GM18867 (cell line): ENCODE measurements around the gene NSD1.
"Not testable (repeated sequence)": the region's sequence is repeated elsewhere in the genome, so short reads cannot be mapped to it uniquely, and the experiment has no call there.

Source experiments
- ATAC-seq: cut with Tn5 transposase; IDR thresholded peaks from one replicate; pipeline ENCODE4 v1.9.1; 2021; ENCODE audit warnings: mild to moderate bottlenecking, moderate library complexity; ENCODE audit not compliant: unreplicated experiment

Gene NSD1

DNA sequence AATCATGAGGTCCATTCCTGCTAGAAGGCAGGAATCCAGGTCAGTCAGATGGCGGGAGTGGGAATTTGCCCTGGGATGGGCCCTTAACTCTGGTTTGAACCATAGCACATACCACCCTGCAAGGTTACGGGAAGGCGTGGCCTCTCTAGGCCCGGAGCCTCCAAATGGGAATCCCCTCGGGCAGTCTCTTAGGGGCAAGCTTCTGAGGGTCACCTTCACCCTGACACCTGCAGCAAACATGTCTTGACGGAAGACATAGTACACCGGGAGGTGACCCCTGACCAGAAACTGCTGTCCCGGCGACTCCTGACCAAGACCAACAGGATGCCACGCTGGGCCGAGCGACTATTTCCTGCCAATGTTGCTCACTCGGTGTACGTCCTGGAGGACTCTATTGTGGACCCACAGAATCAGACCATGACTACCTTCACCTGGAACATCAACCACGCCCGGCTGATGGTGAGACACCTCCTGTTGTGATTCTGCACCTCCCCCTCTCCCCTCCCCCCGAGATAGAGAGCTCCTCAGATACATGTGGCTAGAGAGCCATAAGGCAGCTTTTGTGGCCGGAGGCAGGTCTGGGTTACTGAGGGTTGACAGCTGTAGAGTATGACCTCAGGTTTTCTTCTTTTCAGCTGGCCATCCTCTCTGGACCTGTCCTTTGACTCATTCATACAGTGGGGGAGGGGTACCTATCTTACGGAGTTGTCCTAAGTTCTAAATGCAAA is 171.0 kb downstream of the NSD1 start:
- ATAC-seq = no peak

DNA sequence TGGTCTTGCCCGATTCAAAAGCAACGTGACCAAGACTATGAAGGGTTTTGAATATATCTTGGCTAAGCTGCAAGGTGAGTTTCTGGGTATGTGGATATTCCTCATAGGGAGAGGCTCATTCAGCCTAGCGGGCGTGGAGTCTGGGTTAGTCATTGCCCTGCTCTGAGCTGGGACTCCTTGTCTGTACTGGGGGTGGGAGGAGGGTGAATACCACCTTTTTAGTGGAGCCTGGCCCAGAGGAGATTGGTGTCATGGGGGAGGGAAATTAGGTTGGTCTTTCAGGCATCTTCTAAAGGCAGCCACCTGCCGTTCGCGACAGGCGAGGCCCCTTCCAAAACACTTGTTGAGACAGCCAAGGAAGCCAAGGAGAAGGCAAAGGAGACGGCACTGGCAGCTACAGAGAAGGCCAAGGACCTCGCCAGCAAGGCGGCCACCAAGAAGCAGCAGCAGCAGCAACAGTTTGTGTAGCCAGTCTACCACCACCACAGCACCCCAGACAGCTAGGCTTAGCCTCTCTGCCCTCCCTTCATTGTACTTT is 172.6 kb downstream of the NSD1 start:
- ATAC-seq = not testable (repeated sequence)

DNA sequence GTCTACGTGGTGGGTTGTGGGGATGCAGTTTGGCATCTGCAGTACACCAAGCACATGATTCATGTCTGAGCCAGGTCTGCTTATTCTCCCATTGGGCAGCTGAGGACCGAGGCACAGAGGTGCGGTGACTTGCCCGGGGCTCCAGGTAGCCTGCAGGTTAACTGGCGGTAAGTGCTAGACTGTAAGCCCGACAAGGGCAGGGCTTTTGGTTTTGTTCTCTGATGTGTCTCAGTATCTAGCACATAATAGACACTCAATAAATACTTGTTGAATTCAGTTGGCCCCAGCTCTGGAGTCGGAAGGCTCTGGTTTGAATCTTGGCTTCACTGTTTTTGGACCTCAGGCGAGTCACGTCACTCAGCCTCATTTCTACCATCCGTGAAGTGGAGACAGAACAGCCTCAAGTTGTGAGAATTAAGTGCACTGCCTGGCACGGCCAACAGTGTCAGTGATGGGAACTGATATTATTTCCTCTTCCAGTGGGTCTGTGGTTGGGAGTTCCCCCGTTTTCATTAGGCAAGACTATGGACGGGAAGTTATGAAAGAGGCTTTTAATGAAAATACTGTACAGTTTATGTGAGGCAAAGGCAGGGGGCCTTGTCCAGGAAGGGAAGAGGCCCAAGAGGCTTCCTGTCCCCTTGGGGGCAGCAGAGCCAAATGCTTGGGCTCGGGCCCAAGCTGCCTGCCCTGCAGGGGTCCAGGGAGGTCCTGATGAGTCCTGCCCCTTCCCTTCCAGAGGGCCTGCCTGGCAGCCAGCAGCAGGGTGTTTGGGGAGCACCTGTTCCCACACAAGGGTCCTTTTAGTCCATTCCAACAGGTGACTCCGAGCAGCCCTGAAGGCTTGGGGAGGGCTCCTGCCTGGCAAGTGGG is 173.3 kb downstream of the NSD1 start:
- ATAC-seq = no peak

DNA sequence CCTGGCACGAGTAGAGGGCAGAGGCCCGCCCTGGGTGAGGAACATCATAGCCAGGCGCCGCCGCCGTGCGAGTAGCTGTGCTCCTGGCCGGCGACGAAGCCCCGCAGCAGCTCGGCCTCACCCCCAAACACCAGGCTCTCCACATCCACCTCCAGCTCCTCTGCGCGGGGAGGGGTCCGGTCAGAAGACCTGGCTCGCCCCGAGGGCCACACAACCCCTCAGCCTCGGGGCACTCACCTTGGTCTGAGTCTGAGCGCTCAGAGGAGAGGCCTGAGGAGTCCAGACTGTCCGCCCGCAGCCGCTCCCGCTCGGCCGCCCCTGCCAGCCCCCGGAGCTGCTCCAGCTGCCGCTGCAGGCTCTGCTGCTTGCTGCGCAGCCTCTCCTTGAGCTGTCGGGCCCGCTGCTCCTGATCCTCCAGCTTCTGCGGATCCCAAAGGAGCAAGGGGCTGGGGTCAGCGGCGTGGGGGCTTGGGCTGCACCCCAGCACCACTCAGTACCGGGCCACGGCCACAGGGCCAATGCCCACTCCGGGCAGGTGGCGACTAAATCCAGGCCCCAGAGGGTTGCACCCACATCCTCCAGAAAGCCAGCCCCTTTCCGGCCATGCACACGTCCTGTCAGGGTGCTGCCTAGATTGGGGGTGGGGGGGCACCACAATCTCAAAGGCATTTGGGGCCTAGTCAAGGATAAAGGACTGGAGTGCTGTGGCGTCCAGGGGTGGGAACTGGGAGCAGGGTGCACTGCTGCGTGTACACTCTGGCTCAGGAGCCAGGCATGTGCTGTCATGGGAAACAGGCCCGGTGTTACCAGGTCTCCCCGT is 174.2 kb downstream of the NSD1 start:
- ATAC-seq = no peak

DNA sequence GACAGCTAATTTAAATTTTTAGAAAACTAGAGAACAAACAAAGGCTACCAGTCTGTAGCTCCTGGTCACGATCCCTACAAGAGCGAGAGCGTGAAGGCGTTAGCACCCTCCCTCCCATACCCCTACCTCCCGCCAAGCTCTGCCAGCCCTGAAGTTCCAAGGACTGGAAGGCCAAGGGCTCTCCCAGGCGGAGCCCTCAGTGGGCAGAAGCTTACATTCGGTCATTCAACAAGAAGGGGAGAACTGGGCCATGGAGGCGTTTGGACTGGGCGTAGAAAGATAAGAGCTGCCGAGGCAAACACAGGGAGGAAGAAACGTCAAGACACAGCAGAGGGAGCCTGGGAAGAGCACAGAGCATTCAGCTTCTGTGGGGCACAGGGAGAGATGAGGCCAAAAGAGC is 175.2 kb downstream of the NSD1 start:
- ATAC-seq = no peak

DNA sequence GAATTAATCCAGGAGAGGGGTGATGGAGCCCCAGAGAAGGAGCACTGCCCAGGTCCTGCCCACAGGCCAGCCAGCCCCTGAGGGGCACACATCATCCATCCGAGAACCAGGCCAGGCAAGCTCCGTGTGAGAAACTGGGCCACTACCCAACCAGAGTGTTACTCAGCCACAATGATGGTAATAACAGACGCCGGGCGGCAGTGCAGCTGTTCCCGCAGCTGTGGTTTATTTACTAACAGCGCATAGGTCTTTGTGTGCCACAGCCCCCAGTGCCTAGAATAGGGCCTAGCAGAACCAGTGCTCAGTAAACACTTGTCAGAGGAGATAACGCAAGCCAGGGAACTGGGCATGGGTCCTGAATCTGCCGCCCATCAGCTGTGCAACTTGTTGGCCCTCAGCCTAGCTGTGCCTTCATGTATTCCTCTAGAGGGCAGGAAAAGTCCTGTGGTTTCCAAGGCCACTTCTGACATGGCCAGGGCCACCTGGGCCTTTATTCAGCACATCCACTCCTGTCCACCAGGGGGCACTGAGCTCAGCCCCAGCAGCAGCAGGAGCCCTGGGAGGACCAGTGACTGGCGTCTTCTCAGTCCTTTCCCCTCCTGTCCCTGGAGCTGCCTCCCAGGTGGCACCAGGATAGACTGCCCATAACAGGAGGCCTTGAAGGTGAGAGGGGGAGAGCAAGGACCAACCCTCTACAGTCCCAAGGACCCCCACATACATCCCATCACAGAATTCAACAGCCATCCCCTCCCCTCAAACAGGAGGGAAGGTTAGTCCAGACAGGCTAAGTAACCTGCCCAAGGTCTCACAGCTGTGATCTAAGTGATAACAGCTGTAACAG is 176.0 kb downstream of the NSD1 start:
- no peak for ATAC-seq

DNA sequence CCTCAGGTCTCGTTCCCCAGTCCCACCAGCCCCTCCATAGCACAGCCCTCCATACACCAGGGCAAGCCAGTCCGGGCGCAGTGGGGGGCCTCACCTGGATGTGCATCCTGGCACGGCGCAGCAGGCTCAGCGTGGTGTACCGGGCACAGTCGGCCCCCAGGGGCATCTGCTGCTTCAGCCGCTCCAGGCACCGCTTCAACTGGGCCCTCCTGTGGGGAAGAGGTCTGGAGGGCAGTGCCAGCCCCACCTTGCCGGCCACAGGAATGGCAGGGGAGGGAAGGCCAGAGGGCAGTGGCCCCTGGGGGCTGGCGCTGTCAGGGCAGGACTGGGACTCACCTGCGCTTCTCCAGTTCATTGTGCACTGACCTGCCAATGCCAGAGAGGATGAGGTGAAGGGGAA is 176.8 kb downstream of the NSD1 start:
- no peak for ATAC-seq

DNA sequence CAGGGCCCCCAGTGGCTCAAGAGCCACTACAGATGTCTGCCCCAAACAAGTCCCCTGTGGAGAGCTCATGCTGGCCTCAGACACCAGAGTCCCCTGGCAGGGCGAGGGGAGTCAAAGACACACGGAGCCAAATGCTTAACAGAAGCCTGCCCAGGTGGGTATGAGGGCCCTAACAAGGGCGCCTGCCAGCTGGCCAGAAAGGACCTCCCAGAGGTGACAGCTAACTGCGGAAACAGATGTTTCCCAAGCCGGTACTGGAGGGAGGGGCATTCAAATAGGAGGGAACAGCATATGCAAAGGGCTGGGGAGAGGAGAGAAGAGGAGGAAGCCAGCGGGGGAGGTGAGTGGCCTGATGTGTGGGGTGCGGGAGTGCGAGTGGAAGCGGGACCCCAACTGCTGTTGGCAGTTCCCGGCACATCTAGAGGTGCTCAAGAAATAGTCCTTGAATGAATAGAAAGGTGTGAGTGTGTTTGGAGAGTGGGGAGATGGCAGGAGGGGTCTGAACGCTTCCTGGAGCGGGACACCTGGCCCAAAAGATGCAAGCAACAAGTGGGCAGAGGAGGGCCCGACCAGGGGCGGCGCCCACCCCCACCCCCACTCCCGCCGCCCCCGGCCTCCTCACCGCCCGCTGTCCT is 177.3 kb downstream of the NSD1 start:
- ATAC-seq = peak; percentile 24

DNA sequence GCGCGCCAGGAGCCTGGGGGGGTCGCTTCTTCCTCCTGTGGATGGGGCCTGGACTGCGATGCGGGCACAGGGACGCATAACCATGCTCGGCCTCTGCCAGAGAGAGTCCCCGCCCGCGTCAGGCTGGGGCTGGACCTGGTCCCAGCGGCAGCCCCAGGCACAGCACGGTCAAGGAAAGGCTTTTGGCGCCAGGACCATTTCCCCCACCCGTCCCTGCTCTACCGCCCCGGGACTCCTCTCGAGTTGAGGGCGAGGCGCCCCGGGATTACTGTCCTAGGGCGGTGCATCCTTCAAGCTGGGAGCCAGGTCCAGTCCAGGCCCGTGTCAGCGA is 177.8 kb downstream of the NSD1 start:
- no peak for ATAC-seq

DNA sequence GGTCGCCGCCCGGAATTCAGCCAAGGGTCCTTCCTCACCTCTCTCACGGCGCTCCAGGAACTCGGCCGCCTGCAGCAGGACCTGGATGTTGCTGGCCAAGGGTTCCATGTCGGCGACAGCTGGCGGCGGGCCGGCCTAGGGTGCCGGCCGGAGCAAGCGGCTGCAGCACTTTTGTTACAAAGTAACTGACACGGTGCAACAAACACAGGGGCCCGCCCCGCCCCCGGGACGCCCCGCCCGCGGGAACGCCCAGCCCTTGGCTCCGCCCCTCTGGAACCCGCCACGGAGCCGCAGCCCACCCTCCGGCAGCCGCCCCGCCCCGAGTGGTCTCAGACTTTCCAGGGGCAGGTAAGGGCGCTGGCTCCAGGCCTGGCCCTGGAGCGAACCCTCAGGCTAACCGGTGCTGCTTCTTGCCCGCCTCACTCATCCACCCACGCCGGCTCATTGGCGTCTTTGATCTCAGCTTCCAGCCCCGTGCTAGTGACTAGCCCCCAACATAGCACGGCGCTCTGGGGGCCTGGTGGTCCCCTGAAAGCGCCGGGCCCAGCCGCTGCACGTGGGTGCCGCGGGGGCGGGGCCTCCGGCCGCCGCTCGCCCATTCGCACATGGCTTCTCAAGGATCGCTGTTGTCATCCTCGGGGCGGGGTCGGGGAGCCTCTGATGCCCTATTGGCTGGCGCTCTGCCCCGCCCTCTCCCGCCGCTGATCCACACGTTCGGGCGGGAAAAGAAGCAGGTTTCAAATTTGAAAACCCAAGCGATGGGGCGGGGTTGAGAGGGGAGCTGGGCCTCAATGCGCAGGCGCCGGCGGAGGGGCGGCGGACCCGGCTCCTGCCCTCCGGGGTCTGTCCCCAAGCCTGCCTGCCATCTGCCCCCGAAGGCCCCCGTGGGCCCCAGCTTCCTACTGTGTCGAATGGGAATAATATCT is 178.4 kb downstream of the NSD1 start, which contains the start of gene MXD3:
MXD3 (minus strand) TSS at position 176 of the 926 bp plus-strand sequence; CDS start at position 108, 68 bp downstream.
- ATAC-seq = peak; percentile 75

DNA sequence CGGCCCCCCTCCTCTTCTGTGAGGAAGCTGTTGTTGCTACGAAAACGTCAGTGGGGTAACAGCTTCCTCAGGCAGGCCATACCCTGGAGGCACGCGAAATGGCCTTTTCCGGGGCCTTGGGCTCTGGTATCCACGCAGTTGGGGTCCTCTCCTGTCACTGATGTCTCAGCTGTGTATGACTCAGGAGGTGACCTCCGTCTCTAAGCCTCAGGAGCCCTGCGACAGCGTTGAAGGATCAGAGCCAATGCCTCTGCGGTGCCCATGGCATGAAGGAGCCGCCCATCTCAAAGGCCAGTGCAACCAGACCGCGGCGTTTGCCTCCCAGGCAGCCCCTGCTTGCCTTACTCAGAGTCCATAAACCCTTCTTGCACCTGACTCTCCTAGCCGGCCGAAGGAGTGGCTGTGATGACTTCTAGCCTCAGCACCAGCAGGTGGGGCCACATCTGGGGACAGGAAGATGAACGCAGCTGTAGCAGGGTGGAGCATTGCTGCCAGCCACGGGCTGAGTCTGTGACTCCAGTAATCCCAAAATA is 179.1 kb downstream of the NSD1 start:
- peak; percentile 23 for ATAC-seq

DNA sequence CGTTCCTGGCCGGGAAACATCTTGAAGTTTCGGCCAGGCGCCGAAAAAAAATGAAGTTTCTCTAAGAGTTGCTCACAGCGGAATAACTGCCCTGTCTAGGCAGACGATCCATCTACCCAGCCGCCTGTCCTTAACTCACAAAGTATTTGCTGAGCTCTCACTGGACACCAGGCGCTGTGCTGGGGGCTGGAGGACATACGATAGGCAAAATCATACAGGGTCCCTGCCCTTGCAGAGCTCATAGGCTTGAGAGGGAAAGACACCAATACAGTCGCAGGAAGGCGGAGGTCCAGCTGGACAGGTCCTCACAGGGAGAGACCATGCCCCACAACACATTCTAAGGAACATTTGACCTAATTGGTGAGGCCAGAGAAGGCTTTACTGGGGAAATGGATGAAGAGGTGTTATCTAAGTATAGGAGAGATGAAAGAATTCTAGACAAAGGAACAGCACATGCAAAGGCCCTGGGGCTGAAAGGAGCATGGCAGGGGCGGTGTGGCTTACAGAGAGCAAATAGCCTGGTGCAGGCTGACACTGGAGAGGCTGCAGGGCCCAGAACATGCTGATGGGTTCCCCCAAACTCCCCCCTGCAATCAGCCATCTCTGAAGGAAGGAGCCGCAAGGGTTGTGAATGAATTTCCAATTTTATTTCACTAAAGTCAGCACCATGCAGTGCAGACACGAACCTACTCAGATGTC is 180.1 kb downstream of the NSD1 start:
- ATAC-seq = no peak

DNA sequence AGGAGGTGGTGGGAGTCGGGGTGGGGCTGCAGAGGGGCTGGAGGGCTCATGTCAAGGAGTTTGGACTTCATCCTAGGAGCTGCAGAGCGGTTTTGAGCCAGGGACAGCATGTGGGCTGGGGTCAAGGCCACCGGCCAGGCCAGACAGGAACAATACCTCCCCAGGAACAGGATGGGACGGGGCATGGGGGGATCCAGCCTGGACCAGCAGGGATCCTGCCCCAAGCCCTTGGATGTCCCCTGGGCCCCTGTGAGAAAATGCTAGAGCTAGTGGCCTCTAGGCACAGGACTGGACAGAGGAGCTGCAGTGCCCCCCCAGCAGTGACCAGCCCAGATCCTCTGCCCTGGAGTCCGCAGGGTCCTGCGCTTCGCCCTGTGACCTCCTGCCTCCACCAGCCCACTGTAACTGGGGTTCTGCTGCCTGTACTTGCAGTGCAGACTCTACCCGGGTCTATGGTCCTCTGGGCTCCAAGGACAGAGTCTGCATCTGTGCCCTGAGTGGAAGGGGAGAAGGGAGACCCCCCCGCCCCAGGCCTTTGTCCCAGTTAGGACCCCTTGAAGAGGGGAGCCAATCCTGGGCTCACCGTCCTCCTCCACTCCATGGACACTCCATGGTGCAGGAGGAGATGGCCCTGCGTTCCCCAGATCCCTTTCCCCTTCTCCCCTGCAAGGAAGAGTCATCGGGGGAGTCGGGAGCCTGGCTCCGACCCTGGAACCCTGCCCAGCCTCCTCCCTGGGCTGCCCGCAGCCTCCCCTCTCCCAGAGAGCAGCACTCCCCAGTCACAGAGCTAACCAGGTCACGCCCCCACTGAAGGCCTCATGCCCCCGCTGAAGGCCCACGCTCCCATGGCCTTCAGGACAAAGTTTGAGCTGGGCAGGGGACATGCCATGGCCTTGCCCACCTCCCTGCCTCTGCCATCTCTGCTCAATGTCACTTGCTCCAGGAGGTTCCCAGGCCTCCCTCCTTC is 181.1 kb downstream of the NSD1 start:
- ATAC-seq = no peak

DNA sequence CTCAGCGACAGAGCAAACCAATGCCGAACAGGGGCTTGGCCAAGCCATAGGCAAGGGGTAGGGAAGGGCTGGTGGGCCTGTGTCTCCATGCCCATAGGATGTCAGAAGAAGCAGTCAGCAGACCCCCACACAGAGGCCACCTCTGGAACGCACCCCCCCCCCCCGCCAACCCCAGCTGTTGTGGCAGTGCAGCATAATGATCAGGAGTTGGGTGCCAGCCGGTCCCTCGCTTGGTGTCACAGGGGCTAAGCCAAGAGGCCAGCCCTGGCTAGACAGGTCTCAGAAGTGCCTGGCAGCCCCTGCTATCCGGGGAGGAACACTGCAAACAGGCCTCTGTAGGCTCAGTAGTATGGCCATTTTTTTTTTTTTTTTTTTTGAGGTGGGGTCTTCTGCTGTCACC is 181.8 kb downstream of the NSD1 start:
- no peak for ATAC-seq

DNA sequence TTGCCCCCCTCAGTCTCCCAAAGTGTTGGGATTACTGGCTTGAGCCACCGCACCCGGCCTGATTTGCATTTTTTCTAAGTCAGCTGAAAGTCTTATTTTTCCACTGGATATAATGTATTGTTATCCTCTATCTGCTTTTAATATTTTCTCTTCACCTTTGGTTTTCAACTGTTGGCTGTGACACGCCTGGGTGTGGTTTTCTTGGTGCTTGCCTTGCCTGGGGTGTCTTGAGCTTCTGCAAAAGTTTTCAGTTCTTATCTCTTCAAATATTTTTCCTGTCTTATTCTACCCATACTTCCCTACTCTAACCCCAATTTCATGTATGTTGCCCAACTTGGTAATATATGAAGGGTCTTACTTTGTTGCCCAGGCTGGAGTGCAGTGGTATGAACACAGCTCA is 182.4 kb downstream of the NSD1 start:
- ATAC-seq = no peak

DNA sequence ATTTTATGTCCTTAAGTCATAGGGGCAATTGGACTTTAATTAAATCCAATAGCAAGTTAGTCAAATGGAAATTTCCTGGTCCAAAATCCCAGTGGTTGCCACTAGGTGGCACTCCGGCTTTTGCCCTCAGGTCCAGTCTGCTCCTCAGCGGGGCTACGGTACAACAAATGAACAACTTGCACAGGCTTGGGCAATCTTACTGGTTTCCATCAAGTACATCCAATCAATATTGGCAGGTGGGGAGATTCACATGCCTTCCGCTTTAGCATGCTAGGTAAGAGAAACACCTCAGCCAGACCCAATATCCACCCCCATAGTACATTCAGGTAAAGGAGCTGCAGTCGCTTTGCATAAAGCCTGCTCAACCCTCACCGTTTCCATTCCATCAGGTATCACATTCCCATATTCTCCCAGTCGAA is 184.4 kb downstream of the NSD1 start:
- no peak for ATAC-seq
